GM23338 (cell line): ENCODE results near the gene ANAPC2. TPM values are rescaled to one million over a fixed set of nuclear protein-coding genes. Genes with fewer than 3 reads are reported as not detected.

Experiments
- ATAC-seq: fragments of 200-7000 bp; cut with Tn5 transposase; 3 replicates; pipeline ENCODE4 v1.9.1; 2020
- DNase-seq: peaks from one replicate; pipeline ENCODE4 v3.0.0-alpha.2; 2015; ENCODE audit warnings: low spot score
- H2AFZ ChIP-seq: fragments of 200-600 bp; sonication (generic); 2 replicates; pipeline ENCODE4 v1.8.0; 2016; ENCODE audit warnings: antibody characterized with exemption, mild to moderate bottlenecking, moderate library complexity
- H3F3A ChIP-seq: fragments of 200-600 bp; sonication (generic); replicated peaks from 2 replicates; pipeline ENCODE4 v1.8.0; 2017; ENCODE audit warnings: antibody characterized with exemption, mixed run types, low read depth
- H3K27ac ChIP-seq: fragments of 200-600 bp; sonication (generic); 2 replicates; pipeline ENCODE4 v1.6.1; 2016; ENCODE audit warnings: low read depth
- H3K27me3 ChIP-seq: fragments of 200-600 bp; sonication (generic); 2 replicates; pipeline ENCODE4 v1.8.0; 2016; ENCODE audit warnings: mild to moderate bottlenecking, mixed run types, moderate library complexity; ENCODE audit not compliant: insufficient read depth
- H3K36me3 ChIP-seq: fragments of 200-600 bp; sonication (generic); 2 replicates; pipeline ENCODE4 v1.8.0; 2016; ENCODE audit warnings: mild to moderate bottlenecking; ENCODE audit not compliant: insufficient read depth
- H3K4me1 ChIP-seq: fragments of 200-600 bp; sonication (generic); 2 replicates; pipeline ENCODE4 v1.8.0; 2016; ENCODE audit warnings: mild to moderate bottlenecking, moderate library complexity; ENCODE audit not compliant: insufficient read depth
- H3K4me2 ChIP-seq: fragments of 200-600 bp; sonication (generic); 2 replicates; pipeline ENCODE4 v1.7.1; 2017; ENCODE audit warnings: mixed run types
- H3K4me3 ChIP-seq: fragments of 200-600 bp; sonication (generic); 2 replicates; pipeline ENCODE4 v1.6.1; 2016; ENCODE audit warnings: mixed run types
- H3K79me2 ChIP-seq: fragments of 200-600 bp; sonication (generic); replicated peaks from 2 replicates; pipeline ENCODE4 v1.8.0; 2017; ENCODE audit warnings: mild to moderate bottlenecking; ENCODE audit not compliant: insufficient read depth
- H3K9me2 ChIP-seq: fragments of 200-600 bp; sonication (generic); 2 replicates; pipeline ENCODE4 v1.8.0; 2017; ENCODE audit not compliant: insufficient read depth
- H4K20me1 ChIP-seq: fragments of 200-600 bp; sonication (generic); replicated peaks from 2 replicates; pipeline ENCODE4 v1.8.0; 2017; ENCODE audit warnings: mild to moderate bottlenecking; ENCODE audit not compliant: insufficient read depth
- H3K27ac Mint-ChIP-seq: 2 replicates; pipeline ENCODE4 v1.8.0; 2020; ENCODE audit warnings: inconsistent platforms, mild to moderate bottlenecking, moderate library complexity, mixed read lengths
- H3K27me3 Mint-ChIP-seq: 3 replicates; pipeline ENCODE4 v1.8.0; 2022; ENCODE audit warnings: low read depth, mild to moderate bottlenecking, moderate library complexity, mixed read lengths, inconsistent platforms; ENCODE audit not compliant: insufficient read depth, poor library complexity
- H3K36me3 Mint-ChIP-seq: 3 replicates; pipeline ENCODE4 v1.8.0; 2021; ENCODE audit warnings: low read depth, mild to moderate bottlenecking, inconsistent platforms, moderate library complexity, mixed read lengths
- H3K4me1 Mint-ChIP-seq: 3 replicates; pipeline ENCODE4 v1.8.0; 2020; ENCODE audit warnings: mild to moderate bottlenecking, inconsistent platforms, mixed read lengths
- H3K4me3 Mint-ChIP-seq: 3 replicates; pipeline ENCODE4 v1.8.0; 2021; ENCODE audit warnings: moderate library complexity, mild to moderate bottlenecking, inconsistent platforms, mixed read lengths
- H3K9me3 Mint-ChIP-seq: 3 replicates; pipeline ENCODE4 v1.8.0; 2020; ENCODE audit warnings: moderate library complexity, mild to moderate bottlenecking, inconsistent platforms, mixed read lengths
- CREB1 ChIP-seq: fragments of 250-450 bp; sonication (Bioruptor Pico); IDR thresholded peaks from 2 replicates; pipeline ENCODE4 v1.5.0; 2020; ENCODE audit warnings: low read depth, mild to moderate bottlenecking, moderate library complexity
- CTCF ChIP-seq, 2 experiments: fragments of 200-600 bp in 1 of 2; sonication (generic) in 1 of 2; conservative IDR thresholded peaks; 2 replicates each; pipeline versions ENCODE4 v1.5.1 to v1.6.1; 2016 to 2017; ENCODE audit warnings: antibody characterized with exemption in 2 of 2, low read depth in 2 of 2, mild to moderate bottlenecking in 2 of 2, moderate library complexity in 1 of 2
- EZH2 ChIP-seq: fragments of 200-600 bp; sonication (generic); IDR thresholded peaks from one replicate; pipeline ENCODE4 v1.8.0; 2017; ENCODE audit warnings: antibody characterized with exemption, mild to moderate bottlenecking, low read depth; ENCODE audit not compliant: unreplicated experiment
- EZH2phosphoT487 ChIP-seq: fragments of 200-600 bp; sonication (generic); IDR thresholded peaks from one replicate; pipeline ENCODE4 v1.8.1; 2018; ENCODE audit warnings: antibody characterized with exemption; ENCODE audit not compliant: unreplicated experiment
- JUNB ChIP-seq: IDR thresholded peaks from one replicate; pipeline ENCODE4 v1.6.1; 2016; ENCODE audit warnings: antibody characterized with exemption; ENCODE audit not compliant: unreplicated experiment
- NANOG ChIP-seq: IDR thresholded peaks from 2 replicates; pipeline ENCODE4 v1.6.1; 2016; ENCODE audit warnings: antibody characterized with exemption, borderline replicate concordance
- POLR2AphosphoS5 ChIP-seq: IDR thresholded peaks from 2 replicates; pipeline ENCODE4 v1.6.1; 2016; ENCODE audit warnings: antibody characterized with exemption, low read depth
- REST ChIP-seq: IDR thresholded peaks from one replicate; pipeline ENCODE4 v1.6.1; 2018; ENCODE audit warnings: antibody characterized with exemption; ENCODE audit not compliant: unreplicated experiment
- STAT1 ChIP-seq: IDR thresholded peaks from one replicate; pipeline ENCODE4 v1.6.1; 2016; ENCODE audit warnings: antibody characterized with exemption; ENCODE audit not compliant: unreplicated experiment
- ZNF114 ChIP-seq: fragments of 250-450 bp; sonication (Bioruptor Pico); IDR thresholded peaks from 2 replicates; pipeline ENCODE4 v1.5.0; 2020; ENCODE audit warnings: mild to moderate bottlenecking, moderate library complexity
- ZNF331 ChIP-seq: fragments of 250-450 bp; sonication (Bioruptor Pico); IDR thresholded peaks from 2 replicates; pipeline ENCODE4 v1.5.0; 2020; ENCODE audit warnings: low read depth, mild to moderate bottlenecking, moderate library complexity
- polyA plus RNA-seq: library from polyadenylated mRNA; unstranded; fragments of >200 nt; fragmentation: Nextera tagmentation; extraction: Ambion mirVana; gene quantifications from 2 replicates; pipeline ENCODE4 v1.2.1, GENCODE V29; 2016
- total RNA-seq: library from RNA; depleted of rRNA; stranded (reverse); fragments of >200 nt; shearing (Covaris generic); gene quantifications from 2 replicates; pipeline ENCODE4 v1.2.3, GENCODE V29; 2014
- TF ChIP-seq, protein P1 (sequence below): fragments of 250-450 bp; sonication (Bioruptor Pico); IDR thresholded peaks from 2 replicates; pipeline ENCODE4 v1.5.0; 2020; ENCODE audit warnings: mild to moderate bottlenecking, moderate library complexity
- TF ChIP-seq, protein P2 (sequence below): IDR thresholded peaks from 2 replicates; pipeline ENCODE4 v1.6.1; 2016; ENCODE audit warnings: antibody characterized with exemption

ANAPC2 gene
- total and polyA plus RNA-seq, 2 experiments from 2014 or later: 16.4 to 42.9 TPM

GRCh38 chr9:137180491-137180890 lies 7.9 kb downstream of the ANAPC2 start:
- Histone ChIP-seq H4K20me1 (no peaks in the 10 kb centered on the region), H2AFZ (no peak overlapping the region), H3F3A (peaks cover 7% of the 10 kb centered on the region; the same call in 1 of the 2 replicates), H3K4me2 (no peak overlapping the region), H3K9me2 (no peaks in the 10 kb centered on the region), H3K4me1 (no peaks in the 10 kb centered on the region), H3K4me3 (no peak overlapping the region), H3K27ac (no peak overlapping the region), H3K36me3 (no peaks in the 10 kb centered on the region), H3K79me2 (no peaks in the 10 kb centered on the region), H3K27me3 (no peaks in the 10 kb centered on the region)
- H3K27ac Mint-ChIP-seq: no peak overlapping the region
- H3K27me3 Mint-ChIP-seq: peaks cover 3% of the 10 kb centered on the region
- no peaks in the 10 kb centered on the region; the same call in 1 of the 3 replicates for H3K4me1 Mint-ChIP-seq
- no peak overlapping the region for H3K4me3 Mint-ChIP-seq
- ATAC-seq (no peak), DNase-seq (no peak)
- H3K9me3 Mint-ChIP-seq: no peaks in the 10 kb centered on the region
- no peak for TF ChIP-seq CREB1 (CRISPR knock-in tag)
- no peak for TF ChIP-seq EZH2
- TF ChIP-seq, protein P1, sequence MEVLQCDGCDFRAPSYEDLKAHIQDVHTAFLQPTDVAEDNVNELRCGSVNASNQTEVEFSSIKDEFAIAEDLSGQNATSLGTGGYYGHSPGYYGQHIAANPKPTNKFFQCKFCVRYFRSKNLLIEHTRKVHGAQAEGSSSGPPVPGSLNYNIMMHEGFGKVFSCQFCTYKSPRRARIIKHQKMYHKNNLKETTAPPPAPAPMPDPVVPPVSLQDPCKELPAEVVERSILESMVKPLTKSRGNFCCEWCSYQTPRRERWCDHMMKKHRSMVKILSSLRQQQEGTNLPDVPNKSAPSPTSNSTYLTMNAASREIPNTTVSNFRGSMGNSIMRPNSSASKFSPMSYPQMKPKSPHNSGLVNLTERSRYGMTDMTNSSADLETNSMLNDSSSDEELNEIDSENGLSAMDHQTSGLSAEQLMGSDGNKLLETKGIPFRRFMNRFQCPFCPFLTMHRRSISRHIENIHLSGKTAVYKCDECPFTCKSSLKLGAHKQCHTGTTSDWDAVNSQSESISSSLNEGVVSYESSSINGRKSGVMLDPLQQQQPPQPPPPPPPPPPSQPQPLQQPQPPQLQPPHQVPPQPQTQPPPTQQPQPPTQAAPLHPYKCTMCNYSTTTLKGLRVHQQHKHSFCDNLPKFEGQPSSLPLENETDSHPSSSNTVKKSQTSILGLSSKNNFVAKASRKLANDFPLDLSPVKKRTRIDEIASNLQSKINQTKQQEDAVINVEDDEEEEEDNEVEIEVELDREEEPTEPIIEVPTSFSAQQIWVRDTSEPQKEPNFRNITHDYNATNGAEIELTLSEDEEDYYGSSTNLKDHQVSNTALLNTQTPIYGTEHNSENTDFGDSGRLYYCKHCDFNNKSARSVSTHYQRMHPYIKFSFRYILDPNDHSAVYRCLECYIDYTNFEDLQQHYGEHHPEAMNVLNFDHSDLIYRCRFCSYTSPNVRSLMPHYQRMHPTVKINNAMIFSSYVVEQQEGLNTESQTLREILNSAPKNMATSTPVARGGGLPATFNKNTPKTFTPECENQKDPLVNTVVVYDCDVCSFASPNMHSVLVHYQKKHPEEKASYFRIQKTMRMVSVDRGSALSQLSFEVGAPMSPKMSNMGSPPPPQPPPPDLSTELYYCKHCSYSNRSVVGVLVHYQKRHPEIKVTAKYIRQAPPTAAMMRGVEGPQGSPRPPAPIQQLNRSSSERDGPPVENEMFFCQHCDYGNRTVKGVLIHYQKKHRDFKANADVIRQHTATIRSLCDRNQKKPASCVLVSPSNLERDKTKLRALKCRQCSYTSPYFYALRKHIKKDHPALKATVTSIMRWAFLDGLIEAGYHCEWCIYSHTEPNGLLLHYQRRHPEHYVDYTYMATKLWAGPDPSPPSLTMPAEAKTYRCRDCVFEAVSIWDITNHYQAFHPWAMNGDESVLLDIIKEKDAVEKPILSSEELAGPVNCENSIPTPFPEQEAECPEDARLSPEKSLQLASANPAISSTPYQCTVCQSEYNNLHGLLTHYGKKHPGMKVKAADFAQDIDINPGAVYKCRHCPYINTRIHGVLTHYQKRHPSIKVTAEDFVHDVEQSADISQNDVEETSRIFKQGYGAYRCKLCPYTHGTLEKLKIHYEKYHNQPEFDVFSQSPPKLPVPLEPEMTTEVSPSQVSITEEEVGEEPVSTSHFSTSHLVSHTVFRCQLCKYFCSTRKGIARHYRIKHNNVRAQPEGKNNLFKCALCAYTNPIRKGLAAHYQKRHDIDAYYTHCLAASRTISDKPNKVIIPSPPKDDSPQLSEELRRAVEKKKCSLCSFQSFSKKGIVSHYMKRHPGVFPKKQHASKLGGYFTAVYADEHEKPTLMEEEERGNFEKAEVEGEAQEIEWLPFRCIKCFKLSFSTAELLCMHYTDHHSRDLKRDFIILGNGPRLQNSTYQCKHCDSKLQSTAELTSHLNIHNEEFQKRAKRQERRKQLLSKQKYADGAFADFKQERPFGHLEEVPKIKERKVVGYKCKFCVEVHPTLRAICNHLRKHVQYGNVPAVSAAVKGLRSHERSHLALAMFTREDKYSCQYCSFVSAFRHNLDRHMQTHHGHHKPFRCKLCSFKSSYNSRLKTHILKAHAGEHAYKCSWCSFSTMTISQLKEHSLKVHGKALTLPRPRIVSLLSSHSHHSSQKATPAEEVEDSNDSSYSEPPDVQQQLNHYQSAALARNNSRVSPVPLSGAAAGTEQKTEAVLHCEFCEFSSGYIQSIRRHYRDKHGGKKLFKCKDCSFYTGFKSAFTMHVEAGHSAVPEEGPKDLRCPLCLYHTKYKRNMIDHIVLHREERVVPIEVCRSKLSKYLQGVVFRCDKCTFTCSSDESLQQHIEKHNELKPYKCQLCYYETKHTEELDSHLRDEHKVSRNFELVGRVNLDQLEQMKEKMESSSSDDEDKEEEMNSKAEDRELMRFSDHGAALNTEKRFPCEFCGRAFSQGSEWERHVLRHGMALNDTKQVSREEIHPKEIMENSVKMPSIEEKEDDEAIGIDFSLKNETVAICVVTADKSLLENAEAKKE (CRISPR knock-in tag): no peak
- no peak for TF ChIP-seq POLR2AphosphoS5
- no peak for TF ChIP-seq JUNB
- no peak for TF ChIP-seq REST
- TF ChIP-seq ZNF114: no peak
- no peak for TF ChIP-seq STAT1
- no peak for TF ChIP-seq CTCF (conservative IDR thresholded peaks at IDR 0.05; ENCODE audit: low read depth in 2 of 2)
- no peak for TF ChIP-seq NANOG
- TF ChIP-seq, protein P2, sequence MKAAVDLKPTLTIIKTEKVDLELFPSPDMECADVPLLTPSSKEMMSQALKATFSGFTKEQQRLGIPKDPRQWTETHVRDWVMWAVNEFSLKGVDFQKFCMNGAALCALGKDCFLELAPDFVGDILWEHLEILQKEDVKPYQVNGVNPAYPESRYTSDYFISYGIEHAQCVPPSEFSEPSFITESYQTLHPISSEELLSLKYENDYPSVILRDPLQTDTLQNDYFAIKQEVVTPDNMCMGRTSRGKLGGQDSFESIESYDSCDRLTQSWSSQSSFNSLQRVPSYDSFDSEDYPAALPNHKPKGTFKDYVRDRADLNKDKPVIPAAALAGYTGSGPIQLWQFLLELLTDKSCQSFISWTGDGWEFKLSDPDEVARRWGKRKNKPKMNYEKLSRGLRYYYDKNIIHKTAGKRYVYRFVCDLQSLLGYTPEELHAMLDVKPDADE: no peak
- TF ChIP-seq EZH2phosphoT487: no peak
- TF ChIP-seq ZNF331 (CRISPR knock-in tag): no peak
- H3K36me3 Mint-ChIP-seq: peaks cover 25% of the 10 kb centered on the region
